Measurements from ENCODE around the gene FBXO3.
A peak's percentile ranks its signal among the peaks of the same experiment; 100 is the strongest.

Gene FBXO3

DNA sequence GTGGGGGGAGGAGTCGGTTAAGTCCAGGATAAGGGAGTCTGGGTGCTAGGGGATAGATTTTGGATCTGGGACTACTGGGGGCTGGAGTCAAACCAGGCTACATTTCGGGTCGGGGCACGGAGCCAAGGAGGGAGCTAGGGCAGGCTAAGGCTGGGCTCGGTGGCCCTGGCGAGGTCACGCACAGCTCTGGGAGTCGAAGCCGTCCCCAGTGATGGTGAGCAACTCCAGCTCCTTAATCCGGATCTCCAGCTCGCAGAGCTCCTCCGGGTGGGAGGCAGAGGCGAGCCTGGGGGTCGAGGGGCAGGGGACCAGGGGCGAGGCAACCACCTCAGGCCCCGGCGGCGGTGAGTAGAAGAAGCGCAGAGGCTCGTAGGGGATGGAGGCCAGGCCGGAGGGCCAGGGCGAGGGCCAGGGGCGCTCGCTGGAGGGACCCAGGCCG, 74.2 kb downstream of the FBXO3 start:
- no peak for DNase-seq

DNA sequence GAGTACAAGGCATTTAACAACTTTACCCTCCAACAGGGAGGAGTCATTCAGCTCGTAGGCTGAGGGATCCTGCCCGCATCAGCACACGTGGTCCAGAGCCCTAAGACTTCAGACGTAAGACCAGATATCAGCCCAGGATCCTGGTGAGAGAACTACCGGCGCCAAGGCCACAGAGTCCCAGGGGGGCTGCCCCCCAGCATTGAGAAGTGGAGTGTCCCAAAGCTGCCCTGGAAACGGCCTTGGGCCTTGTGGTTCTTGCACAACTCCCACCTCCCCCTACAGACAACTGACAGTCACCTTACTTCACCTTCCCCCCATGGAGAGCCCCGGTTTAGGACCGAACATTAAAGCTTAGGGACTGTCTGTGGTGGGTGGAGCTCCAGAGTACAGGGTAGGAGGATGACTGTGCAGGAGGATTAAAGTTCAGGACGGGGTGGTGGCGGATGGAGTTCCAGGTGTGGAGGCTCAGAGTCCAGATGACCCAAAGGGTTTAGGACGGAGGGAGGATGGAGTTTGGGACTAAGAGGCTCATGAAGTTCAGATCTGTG, 74.7 kb downstream of the FBXO3 start:
- DNase-seq, result no peak

DNA sequence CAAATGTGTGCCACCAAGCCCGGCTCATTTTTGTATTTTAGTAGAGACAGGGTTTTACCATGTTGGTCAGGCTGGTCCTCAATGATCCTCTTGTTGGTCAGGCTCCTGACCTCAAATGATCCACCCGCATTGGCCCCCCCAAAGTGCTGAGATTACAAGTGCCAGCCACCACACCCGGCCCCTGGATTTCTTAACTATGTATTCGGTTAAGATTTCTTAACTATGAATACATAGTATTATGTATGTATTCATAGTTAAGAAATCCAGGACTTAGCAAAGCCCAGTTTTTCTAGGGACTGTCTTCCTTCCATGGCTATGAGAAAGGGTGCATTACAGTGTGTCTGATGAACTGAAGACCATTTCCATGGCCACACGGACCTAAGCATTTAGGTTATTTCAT, 75.4 kb downstream of the FBXO3 start:
- no peak for DNase-seq

DNA sequence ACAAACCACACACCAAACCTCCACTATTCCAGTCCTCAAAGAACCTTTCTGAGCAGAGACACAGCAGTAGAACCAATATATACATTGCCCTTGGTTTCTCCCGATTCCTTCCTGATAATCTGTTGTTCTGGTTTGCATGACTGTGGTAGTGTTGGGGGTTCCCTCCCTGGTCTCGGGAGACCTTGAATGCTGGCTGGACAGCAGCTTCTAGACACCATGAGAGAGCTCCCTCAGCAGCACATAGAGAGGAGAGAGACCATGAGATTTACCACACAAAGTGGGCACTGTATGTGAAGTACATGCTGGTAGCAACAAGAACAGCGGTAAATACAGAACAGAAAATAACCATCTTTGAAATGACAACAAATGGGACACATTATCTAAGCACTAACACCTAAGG, 76.3 kb downstream of the FBXO3 start:
- no peak for DNase-seq

DNA sequence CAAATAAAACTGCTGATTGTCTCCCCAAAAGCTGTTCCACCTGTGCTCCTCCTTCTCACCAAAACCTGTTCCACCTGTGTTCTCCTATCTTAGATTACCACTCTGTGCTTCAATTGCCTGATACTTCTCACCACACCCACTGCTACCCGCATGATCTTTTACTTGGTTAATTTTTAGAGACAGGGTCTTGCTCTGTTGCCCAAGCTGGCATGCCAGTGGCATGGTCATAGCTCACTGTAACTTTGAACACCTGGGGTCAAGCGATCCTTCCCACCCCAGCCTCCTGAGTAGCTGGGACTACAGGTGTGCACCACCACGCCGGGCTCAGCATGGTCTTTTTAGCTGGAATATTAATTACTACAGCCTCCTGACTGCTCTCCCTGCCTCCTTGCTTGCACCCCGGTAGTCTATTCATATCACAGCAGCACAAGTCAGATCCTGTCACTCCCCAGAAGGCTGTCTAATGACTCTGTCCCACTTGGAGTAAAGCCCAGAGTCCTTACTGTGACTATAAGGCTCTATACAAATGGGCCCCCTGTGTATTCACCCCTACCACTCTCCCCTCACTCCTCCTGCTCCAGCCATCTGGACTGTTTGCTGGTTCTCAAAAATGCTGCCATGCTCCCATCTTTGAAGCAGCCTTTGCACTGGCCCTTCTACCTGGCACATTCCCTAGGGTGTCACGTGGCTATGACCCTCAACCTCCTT, 77.2 kb downstream of the FBXO3 start:
- DNase-seq, result no peak

DNA sequence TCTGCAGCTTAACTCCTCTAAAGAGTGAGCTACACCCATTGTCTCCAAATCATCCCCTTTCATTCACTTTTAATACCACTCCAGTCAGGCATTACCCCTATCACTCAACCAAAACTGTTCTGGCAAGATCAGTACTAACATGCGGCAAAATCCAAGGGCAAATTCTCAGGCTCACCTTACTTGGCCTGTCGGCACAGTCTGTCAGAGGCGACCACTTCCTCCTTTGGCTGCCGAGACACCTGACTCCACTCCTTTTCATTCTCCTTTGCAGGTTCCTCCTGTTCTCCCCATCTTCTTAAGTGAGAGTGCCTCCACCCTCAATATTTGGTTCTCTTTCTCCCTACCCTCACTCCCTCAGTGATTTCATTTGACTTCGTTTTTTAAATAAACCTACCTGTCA, 77.9 kb downstream of the FBXO3 start:
- DNase-seq, result no peak

DNA sequence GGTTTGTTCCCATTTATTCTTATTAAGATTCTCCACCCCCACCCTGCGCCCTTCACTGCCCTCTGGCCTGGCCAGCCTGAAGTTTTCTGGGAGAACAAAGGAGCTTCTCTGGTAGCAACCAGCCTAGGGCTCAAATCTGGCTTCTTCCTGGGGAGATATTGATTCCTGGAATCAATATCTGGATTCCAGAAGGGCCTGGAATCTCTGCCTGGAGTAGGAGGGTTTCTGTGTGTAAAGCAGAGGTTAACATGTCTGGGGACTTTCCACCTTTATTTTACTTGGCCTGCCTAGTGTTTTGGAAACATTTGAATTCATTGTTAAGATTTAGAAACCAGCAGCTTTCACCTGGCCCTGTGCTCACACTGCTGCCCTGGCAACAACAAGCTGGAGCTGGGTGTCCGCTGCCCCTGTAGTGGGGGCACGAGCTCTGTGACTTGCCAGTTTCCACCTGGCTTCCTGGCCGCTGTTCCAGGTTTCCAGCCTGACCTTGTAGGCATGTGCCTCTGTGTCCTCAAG, 79.2 kb downstream of the FBXO3 start:
- no peak for DNase-seq

DNA sequence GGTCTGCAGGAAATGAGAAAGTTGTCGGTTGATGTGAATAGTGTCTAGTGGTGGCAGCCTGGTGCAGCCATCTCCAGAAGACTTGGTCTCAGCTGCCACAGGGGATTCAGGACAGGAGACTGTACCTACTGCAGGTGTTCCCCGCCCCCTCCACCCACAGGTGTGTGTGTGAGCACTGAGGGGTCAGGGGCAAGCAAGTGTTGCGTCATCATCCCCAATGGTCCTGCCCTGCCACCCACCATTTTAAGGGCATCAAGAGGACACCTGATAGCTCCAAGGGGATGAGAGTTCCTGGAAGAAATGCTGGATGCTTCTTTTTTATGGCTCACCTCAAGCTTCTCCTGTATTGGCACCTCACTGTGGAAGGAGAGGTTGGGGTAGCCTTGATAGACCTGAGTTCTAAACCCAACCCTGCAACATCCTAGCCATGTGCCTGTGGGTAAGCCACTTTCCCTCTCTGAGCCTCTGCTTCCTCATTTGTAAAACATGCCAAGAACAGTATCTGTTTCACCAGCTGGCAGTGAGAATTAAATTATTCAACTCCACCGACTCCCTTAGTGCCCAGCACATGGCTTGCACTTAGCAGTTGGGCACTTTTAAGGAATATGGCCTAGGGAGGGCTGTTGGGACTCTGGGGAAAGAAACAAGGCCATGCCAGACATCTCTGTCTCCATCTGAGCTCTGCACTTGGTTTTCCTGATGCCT, 79.8 kb downstream of the FBXO3 start:
- DNase-seq, result no peak

DNA sequence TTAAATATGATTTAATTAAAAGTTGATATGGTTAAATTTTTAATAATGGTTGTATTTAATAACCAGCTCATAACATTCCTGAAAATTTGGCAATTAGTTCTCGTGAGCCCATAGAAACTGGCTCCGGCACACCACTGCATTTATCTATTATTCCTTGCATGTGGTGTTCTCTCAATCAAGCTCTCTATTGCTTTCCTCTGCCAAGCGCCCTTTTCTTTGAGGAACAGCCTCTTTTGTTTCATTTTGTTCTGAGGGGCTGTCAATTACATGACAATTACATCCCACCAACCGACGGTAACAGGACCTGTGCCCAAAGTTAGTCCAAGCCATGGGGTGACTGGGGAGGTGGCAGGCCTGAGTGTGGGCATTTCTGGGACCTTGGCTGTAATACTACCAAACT, 81.8 kb downstream of the FBXO3 start:
- no peak for DNase-seq

DNA sequence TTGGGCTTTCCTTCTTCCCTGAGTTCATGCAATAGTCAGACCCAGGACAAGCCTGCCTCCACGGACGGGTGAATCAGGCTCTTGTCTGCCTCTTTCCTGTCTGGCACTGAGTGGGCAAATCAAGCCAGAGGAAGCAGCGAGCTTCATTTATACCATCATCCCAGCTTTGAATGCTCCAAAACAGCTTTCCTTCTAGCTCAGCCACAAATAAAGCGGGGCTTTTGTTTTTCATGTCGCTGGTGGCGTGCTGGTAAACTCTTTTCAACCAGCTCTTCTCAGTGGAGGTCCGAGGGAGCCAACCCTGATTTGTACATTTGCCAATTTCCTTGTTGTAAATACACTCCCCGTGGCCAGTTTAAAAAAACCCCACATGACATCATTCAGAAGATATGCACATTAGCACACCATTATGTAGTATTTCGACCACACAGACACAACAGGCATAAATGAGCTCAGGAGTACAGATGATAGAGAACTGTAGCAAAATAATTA, 82.3 kb downstream of the FBXO3 start:
- peak; percentile 82 for DNase-seq

DNA sequence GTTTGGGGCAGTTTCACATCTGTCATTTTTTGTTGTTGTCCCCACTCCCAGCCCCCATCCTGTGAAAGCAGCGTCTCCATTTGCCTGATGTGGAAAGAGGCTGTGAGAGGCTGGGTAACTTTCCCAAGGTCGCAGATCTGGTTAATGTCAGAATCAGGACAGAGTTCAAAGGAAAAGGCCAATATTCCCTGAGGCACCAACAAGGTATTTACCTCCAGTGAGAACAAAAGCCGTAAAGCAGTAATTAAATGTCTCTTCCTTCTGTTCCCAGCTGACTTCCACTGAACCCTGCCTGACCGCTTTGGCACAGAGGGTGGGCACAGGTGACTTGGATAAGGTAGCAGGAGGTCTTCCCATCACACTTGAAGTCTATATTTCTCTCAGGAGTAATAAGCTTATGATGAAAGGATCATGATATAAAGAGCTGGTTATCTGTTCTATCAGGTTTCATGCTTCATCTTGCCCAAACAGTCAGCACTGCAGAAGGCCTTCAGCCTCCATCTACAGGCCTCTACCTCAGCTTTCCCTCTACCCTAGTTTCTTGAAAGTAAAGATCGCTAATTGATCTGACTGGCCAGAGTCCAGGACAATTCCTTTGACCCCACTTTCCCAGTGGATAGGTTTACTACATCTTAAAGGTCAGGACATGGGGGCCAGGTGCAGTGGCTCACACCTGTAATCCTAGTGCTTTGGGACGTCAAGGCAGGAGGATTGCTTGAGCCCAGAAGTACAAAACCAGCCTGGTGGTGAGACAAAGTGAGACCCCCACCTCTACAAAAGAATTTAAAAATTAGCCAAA, 83.1 kb downstream of the FBXO3 start:
- DNase-seq, result no peak
